HG02798 (cell line): ENCODE data around the gene ZPLD1.

ENCODE experiments used
- ATAC-seq: cut with Tn5 transposase; IDR thresholded peaks from one replicate; pipeline ENCODE4 v1.9.1; 2021; ENCODE audit warnings: mild to moderate bottlenecking; ENCODE audit not compliant: unreplicated experiment, poor library complexity

ZPLD1 gene

DNA sequence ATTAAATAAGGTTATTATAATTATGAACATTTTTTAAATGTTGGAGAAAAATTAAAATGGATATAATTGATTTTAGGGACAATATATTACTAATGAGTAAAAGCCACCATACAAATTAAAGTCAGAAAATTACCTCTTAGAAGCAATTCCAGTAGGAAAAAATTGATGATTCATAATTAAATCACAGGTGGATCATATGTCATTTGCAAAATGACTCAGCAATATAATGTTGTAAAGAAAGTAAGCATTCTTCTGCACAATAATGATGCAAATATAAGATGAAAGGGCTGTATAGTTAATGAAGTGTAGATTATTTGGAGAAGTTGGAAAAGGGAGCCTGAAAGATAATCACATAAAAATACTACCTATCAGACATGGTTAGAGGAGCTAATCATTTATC, 25.8 kb downstream of the ZPLD1 start:
- no peak for ATAC-seq

DNA sequence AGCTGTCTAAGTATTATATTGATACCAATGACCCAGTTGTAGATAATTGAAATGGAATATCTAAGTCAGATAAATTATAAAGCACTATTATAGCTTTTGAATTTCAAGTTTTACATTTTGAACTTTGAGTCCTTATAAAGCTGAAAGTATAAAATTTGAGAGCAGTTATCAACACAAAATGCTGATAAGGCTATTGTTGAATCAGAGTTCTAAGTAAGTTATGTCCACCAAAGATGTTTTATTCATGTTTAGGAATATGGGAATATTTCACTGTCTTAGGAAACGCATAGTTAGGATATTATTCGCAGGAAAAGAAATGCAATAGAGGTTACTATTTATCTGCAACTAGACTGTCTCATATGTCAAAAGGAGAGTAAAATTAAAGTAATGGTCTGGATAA, 29.4 kb downstream of the ZPLD1 start:
- no peak for ATAC-seq

DNA sequence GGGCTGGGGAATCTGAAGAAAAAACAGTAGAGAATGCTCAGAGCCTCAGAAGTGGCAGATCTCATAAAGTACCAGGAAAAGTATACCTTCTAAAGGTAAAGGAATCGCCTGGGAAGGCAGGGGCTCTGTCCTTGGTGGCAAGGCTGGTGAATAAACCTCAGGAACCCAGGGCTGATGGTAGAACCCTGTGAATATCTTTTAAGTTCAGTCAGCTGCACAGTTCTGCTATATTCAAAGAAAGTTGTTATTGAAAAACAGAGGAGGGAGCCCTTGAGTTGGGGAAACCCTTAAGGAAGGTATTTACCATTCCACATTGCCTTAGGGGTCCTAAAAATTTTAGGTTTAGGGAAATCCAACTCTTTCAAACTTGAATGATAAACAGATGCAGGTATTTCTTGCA, 31.2 kb downstream of the ZPLD1 start:
- no peak for ATAC-seq

DNA sequence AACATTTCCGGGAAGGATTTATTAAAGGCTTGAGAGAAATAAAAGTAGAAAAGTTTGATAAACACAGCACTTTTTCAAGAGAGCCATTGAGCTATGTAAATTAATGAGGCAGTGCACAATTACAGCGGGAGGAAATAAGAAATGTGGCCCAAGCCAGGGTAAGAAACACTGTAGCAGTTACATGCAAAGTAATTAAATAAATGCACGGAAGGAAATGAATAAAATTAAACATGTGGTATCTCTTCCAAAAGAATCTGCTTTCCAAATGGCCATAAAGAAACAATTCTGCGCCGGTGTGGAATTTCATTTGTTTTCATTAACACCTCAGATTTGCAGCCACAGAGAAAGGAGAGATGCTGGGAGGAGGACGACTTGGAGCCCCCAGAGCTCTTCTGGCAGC, 35.3 kb downstream of the ZPLD1 start:
- ATAC-seq = no peak

DNA sequence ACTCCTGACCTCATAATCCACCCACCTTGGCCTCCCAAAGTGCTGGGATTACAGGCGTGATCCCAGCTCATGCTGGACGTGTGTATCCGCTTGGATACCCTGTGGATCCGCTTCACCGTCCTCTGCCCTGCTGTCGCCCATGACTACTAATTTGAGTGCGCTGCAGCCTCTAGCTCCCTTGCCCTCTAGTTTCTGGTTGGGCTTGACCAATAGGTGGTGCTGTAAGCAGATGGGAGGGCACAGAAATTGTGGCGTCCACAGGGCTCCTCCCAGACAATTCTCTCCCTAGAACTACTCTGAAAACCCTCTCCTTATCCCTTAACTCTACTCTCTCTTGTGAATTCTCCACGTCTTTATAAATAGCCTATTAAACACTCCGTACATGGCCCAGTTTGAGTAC, 36.2 kb downstream of the ZPLD1 start:
- no peak for ATAC-seq

DNA sequence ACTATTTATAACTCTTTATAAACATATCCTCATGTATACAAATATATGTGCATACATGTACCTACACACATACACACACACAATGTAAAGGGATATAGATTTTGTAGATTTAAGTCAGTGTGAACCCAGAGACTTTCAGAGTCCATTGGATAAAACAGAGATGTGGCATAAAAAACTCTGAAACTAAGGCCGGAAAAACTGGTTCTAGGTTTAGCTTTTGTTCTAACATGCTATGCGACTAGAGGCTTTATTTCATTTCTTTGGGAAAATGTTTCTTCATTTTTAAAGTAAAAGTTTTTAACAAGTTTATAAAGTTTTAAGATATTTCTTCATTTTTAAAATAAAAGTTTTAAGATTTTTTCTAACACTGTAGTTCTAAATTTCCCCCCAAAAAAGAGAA, 36.7 kb downstream of the ZPLD1 start:
- ATAC-seq = no peak

DNA sequence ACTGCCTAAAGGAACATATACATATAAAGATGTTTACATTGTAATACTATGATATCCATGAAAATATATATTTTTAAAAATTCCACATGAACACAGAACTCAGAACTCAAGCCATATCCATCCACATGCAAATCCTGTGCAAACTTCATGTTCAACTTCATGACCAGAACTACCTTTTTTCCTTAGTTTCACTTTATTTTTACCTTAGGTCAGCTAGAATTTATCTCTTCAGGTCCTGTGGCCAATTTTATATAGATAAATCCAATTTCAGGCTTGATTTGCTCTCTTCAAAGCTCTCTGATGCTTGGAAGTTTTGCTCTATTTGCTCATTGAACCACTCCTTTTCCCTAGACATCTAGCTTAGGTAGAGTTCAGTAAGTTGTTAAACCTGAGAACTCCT, 38.8 kb downstream of the ZPLD1 start:
- no peak for ATAC-seq

DNA sequence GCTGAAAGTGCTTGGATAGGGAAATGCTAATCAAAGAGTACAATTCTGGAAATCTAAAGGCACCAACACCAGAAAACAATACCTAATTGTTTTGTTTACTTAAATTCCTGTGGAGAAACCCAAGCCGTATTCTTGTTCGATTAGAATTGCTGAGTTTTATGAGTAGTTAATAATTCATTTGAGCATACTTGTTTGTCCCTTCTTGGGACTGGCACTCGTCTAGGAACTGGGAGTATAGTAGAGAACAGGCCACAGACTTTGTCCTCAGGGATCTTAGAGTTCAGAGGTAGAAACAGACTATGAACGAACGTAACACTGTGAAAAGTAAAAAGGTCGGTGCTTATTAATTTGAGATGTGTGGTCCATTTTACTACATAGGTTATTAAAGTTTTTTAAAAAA, 39.4 kb downstream of the ZPLD1 start:
- ATAC-seq = no peak

DNA sequence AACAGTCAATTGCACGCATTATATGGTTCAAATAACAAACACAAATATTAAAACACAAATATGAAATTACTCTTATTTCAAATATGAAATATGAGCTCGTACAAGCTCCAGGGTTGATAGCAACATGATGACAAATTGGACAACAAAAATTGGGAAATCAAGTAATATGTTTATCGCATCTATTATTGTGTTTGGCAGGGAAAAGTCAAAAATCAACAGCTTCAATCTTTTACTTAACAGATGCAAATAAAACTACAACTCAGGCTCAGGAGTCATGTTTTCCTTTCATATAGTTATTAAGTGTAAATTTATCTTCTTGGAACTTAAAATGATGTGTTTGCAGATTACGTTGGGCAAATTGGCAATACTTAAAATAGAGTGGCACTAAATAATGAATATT, 41.4 kb downstream of the ZPLD1 start:
- no peak for ATAC-seq

DNA sequence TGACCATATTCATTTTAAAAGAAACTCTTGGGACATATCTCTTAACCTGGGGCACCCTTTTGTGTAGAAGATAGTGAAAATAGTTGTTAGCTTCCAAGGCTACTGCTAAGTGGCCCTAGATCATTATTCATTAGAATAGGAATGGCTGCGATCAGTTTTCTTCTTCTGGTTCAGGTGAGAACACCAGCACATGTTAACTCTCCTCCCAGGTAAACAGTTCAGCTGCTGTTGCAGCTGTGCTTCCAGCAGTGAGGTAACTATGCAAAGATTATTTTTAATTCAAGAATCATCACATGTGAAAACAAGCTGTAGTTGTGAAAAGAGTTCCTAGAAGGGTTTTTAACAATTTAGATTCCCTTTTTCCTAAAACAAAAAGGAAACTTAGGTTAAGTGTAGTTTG, 43.3 kb downstream of the ZPLD1 start:
- no peak for ATAC-seq

DNA sequence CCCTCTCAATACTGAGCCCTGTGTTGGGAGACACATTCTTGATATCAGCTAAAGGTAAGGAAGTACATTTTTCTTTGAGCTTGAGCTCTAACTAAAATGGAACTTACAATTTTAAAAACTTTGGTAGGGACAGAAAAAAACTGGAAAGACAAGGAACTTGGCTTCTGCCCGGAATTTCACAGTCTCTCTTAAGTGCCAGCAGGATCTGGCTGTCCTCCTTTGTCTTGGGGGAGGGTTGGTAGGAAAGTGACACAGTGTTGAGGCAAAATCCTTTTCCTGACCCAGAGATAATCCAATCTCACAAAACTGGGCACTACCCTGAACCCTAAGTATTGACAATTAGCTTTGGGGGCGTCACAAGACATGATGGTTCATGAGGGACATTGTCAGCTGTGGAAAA, 45.3 kb downstream of the ZPLD1 start:
- ATAC-seq = no peak

DNA sequence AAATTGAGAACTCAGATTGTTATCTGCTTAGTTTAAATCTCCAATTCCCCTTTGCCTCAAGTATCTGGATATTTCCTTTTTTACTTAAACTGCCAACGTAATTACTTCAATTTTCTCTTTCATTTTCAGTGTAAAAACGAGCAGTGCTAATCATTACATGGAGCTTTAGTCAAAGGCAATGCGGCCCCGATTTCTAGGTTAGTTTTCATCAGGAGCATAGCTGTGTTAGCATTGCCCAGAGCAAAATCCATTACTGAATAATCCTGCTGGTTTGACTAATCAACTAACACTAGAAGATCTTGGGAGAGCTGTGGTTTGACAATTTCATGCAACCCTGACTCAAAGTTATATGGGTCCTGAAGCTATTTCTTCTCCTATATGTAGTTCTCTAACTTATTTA, 46.2 kb downstream of the ZPLD1 start:
- no peak for ATAC-seq

DNA sequence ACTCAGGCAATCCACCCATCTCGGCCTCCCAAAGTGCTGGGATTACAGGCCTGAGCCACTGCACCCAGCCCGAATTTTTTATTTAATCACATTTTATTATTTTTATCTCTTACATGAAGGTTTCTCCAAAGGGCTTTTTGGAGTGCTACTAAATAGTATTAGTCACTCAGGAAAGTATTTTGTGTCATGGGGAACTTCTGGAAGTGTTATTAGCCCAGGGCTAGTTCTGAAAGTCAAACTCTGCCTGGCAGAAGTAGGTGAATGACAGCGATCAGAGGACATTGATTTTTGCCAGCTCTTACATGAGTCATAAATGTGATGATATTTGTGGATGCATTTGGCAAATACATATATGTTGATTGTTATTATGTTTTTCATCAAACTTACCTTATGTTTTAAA, 48.7 kb downstream of the ZPLD1 start:
- ATAC-seq = no peak

DNA sequence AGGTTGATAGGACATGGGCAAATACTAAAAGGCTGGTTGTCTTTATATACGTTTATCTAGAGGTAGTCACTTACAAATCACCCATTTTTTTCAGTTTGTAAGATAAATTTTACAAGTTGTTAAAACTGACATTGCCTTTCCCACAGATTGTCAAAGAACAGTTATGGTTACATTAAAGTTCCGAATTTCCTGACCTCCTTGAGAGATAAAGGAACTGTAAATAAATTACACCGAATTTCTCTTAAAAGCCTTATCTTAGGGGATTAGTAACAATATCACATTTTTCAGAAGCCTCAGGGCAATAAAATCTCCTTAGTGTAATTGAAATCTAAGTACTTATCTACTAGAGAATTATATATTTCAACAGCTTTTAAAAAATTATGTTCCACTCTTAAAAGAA, 49.5 kb downstream of the ZPLD1 start:
- ATAC-seq = no peak

DNA sequence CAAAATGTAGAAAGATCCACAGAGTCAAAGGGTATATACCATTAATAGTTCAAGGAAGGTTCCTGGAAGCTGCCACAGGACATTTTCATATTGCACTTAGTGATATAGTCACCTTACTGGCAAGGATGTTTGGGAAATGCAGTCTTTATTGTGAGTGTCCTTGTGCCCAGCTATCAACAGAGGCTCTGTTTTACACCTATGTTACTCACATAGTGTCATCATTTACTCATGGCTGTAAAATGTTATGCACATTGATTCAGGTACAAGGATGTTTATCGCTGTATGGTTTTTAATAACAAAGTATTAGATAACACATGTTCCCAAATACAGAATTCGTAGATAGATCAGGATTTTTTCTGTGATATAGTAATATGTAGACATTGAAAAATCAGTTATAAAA, 50.9 kb downstream of the ZPLD1 start:
- no peak for ATAC-seq

DNA sequence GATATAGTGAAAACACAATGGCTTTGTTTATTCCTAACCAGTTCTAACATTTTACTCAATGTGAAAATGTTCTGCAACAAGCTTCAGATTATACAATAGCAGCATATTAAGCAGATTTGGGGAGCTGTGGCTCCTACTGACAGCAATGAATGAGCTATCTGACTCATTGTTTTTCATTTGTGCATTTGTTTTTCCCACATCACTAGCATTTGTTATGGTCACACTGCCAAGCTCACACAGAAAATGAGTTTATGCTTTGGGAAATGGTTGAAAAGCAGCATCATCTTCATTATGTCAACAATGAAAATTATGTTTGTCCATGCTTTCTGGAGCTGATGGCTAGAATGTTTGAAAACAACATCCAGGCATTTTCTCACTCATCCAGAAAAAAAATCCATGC, 53.5 kb downstream of the ZPLD1 start:
- ATAC-seq = no peak

DNA sequence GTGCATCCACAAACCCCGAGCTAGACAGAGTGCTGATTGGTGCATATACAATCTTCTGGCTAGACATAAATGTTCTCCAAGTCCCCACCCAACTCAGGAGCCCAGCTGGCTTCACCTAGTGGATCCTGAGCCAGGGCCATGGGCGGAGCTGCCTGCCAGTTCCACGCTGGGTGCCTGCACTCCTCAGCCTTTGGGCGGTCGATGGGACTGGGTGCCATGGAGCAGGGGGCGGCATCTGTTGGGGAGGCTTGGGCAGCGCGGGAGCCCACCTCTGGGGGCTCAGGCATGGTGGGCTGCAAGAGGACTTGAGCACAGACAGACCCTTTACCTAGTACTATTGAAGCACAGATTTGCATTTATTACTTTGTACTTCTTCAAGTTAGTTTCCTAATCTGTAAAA, 57.5 kb downstream of the ZPLD1 start:
- no peak for ATAC-seq

DNA sequence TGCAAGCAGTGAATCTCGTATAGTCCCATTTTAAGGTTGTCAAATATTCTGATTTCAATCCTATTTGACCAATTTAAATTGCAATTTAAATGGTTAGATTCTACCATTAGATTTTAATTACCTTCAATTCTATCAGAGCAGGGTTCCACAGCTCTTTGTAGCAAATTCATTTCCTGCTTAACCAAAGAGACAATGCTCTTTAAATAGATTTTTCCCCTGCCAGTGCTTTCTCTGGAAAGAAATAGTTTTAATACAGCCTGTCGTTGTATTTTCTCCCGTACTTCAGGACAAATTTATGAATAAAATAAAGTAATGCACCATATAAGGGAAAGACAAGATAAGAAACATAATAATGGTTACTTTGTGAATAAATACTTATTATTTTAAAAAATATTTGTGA, 62.8 kb downstream of the ZPLD1 start:
- ATAC-seq = no peak

DNA sequence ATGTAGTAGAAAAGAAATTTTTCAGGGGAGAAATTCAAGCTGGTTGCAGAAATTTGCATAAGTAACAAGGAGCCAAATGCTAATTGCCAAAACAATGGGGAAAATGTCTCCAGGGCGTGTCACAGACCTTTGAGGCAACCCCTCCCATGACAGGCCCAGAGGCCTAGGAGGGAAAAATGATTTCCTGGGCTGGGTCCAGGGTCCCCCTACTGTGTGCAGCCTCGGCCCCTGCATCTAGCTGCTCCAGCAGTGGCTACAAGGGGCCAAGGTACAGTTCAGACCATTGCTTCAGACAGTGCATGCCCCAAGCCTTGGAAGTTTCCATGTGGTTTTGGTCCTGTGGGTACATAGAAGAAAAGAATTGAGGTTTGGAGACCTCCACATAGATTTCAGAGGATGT, 70.7 kb downstream of the ZPLD1 start:
- no peak for ATAC-seq

DNA sequence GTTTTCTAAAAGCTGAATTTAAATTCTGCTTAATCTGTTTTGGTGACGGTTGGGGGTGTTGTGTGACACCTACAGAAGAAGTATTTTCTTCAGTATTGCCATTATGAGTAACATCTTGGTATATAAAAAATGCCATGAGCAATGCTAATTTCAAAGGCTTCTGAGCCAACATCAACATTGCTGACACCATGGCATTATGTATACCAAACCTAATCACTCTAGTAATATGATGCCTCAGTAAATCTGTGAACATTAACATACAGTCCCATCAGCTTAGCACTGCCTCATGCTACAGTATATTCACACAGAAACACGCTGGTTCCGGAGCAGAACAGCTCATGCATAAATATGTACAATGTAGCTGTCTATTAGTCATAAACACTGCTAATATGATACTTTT, 75.8 kb downstream of the ZPLD1 start:
- ATAC-seq = no peak

DNA sequence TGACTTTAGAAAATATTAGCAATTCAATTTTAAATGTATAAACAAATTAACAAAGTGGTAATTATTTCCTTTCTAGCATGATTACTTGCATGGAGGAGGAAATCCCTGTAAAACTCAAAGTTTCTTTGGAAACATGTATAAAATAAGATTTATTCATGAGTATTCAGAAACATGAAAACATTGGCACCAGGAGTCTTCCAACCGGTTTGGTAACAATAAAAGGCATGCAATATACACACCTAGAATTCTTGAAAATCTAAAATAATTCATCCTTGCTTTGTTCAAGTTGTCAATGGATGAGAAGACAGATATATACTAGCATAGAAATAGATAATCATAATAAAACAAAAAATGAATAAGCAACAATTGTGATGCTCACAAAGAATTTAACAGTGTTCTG, 76.4 kb downstream of the ZPLD1 start:
- ATAC-seq = no peak

DNA sequence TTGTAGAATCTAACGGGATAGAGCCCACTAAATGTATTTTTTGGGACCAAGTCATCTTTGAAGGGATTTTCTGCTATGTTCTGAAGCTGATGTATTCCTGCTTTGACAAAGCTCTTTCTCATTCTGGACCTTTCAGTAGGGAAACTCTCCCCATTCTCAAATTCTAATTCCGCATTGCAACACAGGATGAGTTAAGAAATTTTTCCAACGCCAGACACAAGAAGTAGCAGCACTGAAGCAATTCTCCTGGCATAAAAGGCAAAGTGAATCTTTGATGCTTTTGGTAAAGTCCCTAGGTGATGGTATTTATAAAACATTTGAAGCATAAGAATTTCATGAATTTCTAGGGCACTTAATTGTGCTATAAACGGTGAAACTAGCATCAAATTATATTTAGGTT, 76.8 kb downstream of the ZPLD1 start:
- ATAC-seq = no peak

DNA sequence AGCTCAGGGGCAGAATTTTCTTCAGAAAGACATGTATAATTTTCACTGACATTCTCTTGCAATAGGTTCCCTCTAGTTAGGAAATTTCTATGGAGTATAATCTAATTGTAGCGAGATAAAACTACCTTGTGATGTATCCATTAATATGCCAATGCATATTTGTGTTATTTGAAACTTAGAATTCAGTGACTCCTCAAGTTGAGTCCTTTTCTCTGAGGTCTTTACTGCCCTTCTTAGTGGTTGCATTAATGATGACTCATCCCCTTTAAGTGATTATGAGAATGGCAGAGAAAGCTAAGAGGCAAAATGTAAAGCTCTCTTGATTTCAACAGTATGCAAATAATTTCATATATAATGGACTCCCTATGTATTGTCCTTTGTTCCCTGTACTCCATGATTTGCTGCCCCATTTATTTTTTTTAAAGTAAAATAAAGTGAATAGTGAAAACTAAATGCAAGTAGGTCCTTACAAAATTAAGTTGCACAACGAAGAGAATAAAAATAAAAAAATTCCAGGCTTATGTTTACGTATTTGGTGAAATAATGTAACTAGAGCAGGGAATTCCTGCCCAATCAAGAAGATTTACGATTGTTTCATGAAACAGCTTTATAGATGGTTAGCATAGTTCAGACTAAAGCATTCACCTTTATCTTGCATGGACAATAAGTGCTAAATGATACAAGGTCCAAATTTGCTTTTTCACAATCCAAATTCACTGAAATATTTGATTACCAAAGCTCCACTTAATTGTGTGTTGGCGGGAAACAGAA, 78.1 kb downstream of the ZPLD1 start:
- ATAC-seq = no peak
